Activated T-helper 1 cell treated with anti-CD3 and anti-CD28 coated beads, Interleukin-2, amount 50 U/mL, for 16 hours (primary cell): ENCODE results near the gene COPZ1.
A peak's percentile ranks its signal among the peaks of the same experiment; 100 is the strongest.

Experiments
- DNase-seq, 2 donors: peaks; one replicate each; pipeline ENCODE4 v3.0.0-alpha.2; 2020; ENCODE audit warnings: low read depth in 1 of 2, low spot score in 1 of 2

Gene COPZ1

GRCh38 chr12:54358191-54358944, 33.4 kb downstream of the COPZ1 start:
- no peak for DNase-seq

- DNase-seq = peak; percentile 80 to 85
Observed at GRCh38 chr12:54358945-54359761, 34.2 kb downstream of the COPZ1 start.

DNA sequence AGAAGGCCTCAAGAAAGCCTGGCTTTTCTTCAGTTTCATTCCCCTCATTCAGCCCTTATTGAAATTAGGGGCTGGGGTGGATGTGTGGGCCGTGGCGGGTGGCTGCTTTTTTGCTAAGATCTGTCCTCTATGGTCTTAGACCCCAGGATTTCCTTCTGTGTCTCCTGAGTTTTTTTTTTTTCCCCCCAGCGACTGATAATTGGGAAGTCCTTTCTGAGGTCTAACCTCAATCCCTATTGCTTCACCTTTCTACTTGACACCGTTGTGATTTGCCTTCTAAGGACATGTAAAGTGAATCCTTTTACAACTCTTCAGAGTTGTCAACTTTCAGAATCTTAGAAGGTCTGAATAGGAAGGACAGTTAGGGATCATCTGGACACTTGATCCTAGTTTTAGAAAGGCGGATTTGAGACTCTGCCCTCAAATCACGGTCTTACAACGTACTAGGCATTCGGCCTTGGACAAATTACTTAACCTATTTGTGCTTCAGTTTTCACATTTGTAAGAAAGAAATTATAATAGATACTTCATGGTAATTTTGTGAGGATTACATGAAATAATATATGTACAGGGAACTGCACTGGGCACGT, 34.9 kb downstream of the COPZ1 start:
- no peak for DNase-seq

DNA sequence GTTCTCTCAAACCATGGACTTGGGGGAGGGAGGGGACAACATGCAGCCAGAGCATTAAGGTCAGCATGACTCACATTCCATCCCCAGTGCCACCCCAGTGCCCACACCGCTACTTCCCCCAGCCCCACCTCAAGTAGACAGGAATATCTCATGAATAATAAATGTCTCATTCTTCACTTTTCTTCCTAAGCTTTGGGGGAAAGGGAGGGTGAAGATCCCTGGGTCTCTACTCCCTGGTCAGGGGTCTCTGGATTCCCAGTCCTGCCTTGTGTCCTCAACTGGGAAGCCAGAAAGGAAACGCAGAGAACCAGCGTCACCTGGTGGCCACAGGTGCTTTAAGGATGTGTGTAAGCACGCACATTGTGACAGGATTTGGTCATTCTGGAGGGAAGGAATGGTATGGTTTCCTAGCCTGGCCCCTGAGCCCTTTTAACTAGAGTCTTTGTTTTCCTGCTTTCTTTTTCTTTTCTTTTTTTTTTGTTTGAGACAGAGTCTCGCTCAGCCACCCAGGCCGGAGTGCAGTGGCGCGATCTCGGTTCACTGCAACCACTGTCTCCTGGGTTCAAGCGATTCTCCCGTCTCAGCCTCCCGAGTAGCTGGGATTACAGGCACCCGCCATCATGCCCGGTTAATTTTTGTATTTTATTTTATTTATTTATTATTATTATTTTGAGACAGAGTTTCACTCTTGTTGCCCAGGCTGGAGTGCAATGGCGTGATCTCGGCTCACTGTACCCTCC, 36.0 kb downstream of the COPZ1 start:
- DNase-seq = no peak

GRCh38 chr12:54363047-54363446, 38.1 kb downstream of the COPZ1 start:
- DNase-seq = no peak

- no peak for DNase-seq
Observed at GRCh38 chr12:54363618-54364017, 38.7 kb downstream of the COPZ1 start.

GRCh38 chr12:54364413-54364812, 39.5 kb downstream of the COPZ1 start, which contains the start of gene GPR84:
Gene GPR84, minus strand, starts transcription at chr12:54364486. Its CDS starts 635 bp downstream, at chr12:54363851.
- no peak for DNase-seq

- DNase-seq = no peak
Observed at GRCh38 chr12:54368025-54368708, 43.2 kb downstream of the COPZ1 start.

DNA sequence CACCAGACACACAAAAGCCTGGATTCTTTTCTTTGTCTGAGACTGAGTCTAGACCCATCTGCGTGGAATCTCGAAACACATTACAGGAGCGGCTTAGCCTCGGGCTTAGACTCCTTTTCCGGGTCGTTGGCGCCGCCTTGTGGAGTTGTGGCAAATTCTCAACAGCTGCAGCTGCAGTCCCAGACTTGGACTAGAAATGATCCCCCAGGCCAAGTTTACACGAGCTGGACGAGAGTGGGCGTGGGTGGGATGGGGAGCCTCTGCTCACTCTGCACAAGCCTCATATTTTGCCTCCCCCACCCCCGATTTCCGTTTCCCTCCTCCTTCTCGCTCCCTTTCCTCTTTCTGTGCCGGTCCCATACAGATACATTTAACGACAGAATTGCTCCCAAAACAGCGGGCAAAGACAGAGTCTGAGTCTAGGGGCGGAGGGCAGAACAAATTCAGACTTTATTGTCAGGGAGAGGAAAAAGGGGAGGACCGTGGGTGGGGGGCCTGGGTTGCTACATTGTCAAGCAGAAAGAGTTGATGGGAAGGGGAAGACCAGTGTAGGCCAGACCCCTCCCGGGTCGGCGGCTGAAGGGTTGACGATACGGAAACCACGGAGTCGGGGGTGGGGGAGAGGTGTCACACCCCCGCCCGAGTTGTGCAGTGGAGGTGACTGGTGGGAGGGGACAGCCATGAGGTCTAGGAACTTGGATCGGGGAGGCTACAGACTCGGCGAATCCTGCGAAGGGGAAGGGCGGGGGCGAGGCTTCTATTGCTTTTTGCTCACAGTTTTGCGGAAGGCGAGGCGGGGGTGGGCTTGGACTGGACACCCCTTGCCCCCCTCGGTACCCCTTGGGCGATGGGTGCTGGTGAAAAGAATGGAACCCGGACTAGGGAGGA, 44.0 kb downstream of the COPZ1 start:
- peak; percentile 79 to 88 for DNase-seq

- no peak for DNase-seq
Observed at GRCh38 chr12:54369597-54370131, 44.7 kb downstream of the COPZ1 start.

- no peak for DNase-seq
Observed at GRCh38 chr12:54370171-54370730, 45.3 kb downstream of the COPZ1 start.

DNA sequence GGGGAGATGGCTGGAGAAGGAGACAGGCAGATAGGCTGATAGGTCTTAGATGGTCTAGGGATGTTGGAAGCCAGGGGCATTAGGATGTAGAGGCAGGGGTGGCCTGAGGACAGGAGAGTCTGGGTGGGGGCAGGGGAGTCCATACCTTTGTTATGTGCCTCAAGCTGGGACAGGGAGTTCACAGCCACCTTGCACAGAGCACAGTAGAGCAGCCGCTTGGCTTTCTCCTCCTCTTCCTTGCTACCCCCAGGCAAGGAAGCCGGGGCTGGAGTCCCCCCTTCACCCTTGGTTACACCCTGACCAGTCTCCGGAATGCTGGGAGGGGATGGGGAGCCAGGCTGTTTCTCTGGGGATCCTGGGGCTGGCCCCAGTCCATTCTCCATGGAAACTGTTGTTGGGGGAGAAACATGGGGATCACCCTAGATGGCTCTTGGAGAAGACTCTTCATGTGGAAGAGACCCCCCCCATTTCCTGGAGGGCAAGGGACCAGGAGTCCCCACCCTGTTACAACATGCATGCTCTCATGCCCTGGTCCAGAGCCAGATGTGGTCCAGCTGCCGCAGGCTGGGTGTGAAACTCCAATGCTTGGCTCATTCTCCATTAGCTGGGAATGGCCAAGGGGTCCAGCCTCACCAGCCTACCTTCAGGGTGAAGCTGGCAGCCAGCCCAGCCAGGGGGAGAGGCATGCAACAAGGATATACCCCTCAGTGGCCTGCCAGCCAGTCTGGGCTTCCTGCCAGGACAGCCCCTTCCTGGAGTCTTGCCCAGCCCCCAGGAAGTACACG, 46.6 kb downstream of the COPZ1 start:
- DNase-seq = no peak

DNA sequence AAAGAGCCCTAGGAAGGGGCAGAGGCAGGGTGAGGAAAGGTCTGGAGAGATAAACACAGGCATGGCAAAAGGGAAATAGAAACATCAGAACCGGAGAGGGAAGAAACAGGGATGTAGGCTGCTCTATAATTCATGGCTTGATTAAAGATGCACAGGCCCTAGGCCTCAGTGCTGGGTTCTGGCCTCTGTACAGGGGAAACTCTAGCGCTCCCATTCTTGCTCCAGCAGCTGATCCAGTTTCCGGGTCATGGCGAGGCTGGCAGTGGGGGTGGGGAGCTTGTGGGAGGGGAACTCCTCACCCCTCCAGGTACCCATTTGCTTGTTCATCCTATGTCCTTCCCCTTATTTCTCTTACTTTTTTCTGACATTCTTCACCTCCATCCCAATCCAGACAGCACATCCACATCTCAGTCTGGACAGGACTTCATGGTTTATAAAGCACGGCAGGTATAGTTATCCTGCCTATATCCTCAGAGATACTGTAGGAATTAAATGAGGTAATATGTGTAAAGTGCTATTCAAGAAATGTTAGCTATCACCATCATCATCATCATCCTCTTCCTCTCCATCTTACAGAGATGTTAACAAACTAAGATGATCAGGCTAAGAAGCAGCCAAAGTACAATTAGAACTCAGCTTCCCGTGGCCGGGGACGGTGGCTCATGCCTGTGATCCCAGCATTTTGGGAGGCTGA, 47.3 kb downstream of the COPZ1 start:
- no peak for DNase-seq

- DNase-seq = no peak
Observed at GRCh38 chr12:54373649-54374561, 49.0 kb downstream of the COPZ1 start.

GRCh38 chr12:54374562-54375258, 49.8 kb downstream of the COPZ1 start:
- DNase-seq = no peak

DNA sequence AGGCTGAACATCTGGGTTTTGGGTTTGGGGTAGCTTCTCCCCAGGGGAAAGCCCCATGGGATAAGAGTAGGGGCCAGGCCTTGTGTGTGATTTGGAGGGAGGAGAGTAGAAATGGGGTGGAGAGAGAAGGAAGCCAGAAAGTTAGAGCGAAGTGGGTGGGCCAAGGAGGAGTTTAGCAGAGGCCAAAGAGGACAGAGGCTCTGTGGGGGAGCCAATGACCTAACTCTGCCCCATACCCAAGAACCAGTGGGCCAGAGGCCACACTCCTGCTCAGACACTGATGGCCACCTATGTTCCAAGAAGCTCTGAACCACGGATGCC, 50.3 kb downstream of the COPZ1 start:
- no peak for DNase-seq
